Amniotic epithelial cell (primary cell): ENCODE measurements around the gene DNAH14.
"Not testable (repeated sequence)": the region's sequence is repeated elsewhere in the genome, so short reads cannot be mapped to it uniquely, and the experiment has no call there.

ENCODE experiments used
- DNase-seq: peaks from one replicate; pipeline ENCODE4 v3.0.0-alpha.2; 2010; ENCODE audit warnings: low read depth

The DNAH14 gene

DNA sequence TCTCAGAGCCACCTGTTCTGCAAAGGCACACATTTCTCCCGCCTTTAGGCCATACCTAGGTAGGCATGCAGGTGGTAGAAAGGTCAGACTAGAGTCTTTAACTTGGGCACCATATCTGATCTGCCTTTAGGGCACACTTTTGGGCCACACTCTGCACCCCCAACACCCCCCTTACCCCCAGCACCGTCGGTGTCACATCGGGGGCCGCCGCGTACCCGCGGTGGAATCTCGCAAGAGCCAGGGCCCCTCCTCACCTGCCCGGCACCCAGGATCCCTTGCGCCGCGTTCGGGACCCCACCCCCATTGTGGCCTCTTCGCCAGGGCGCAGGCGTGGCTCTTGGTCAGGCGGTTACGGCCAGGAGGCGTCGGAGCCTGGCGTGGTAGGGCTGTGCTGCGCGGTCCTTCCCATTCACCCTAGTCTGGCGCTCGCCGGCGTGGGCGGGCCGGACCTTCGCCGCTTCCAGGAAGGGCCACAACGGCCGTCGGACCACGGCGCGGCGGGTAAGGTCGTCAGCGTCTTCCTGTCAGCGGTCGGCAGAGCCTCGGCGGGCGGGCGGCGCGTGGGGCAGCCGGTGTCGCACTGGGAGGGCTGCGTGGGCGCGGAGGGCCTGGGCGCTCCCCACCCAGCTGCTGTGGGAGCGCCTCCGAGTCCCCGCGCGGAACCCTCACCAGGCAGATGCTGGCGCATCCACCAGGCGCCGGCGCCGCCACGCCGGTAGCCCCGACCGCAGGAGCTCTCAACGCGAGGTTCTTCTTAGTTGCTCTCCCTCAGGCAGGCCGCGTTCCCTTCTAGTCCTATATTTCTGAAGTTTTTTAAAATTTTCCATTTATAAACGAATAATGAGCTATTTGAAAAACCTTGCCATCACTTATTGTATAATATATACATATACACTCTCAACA lies at the start of gene DNAH14:
TSS of gene DNAH14 (plus strand) at position 341 of the 903 bp plus-strand sequence. CDS start 23,028 bp downstream, outside the sequence.
- DNase-seq = peak; percentile 73

DNA sequence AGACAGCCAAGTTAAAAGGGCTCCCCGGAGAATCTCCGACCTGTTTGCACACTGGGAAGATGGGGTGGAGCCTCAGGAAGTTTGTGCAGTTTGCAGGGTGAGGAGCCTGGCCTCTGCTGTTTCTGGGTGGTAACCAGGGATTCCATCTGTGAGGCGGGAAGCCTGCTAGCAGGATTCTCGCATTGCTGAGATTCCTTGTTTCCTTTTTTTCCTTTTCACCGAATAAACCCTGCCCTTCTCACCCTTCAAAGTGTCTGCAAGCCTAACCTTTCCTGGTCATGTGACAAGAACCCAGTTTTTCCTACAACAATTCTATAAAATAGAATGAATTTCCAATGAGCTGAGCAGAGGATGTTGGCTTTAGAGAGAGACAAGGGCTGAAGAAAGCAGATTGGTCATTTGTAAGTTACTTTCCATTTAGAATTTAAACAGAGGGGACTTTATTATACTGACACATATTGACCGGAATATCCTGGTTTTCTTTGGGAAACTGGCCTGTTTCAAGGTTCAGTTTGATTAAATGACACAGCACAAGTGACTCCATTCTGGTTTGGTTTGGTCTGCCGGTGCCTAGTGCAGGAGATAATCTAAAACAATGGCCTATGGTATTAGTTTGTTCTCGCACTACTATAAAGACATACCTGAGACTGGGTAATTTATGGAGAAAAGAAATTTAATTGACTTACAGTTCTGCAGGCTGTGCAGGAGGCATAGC lies 48.7 kb upstream of the DNAH14 start:
- DNase-seq = no peak

DNA sequence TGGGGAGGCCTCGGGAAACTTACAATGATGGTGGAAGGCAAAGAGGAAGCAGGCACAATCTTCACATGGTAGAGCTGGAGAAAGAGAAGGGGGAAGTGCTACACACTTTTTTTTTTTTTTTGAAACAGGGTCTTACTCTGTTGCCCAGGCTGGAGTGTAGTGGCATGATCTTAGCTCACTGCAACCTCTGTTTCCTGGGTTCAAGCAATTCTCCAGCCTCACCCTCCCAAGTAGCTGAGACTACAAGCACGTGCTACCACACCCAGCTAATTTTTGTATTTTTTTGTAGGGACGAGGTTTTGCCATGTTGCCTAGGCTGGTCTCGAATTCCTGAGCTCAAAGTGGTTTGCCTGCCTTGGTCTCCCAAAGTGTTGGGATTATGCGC lies 48.2 kb upstream of the DNAH14 start:
- not testable (repeated sequence) for DNase-seq

DNA sequence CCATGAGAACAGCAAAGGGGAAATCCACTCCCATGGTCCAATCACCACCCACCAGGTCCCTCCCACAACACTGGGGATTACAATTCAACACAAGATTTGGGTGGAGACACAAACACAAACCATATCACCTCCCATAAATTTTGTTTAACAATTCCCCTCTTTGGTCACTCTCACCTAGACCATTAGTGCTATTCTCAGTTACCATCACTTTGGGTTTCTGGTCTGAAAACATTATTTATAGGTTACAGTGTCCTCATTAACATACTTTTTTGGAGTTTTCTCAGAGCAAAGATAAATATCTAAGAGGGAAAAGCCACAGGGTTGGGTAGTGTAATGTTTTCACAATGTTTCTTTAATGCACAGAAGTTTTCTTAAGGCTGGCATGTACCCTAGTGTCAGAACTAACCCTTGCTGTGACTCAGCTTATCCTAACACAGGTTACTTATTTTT lies 47.7 kb upstream of the DNAH14 start:
- DNase-seq = no peak

DNA sequence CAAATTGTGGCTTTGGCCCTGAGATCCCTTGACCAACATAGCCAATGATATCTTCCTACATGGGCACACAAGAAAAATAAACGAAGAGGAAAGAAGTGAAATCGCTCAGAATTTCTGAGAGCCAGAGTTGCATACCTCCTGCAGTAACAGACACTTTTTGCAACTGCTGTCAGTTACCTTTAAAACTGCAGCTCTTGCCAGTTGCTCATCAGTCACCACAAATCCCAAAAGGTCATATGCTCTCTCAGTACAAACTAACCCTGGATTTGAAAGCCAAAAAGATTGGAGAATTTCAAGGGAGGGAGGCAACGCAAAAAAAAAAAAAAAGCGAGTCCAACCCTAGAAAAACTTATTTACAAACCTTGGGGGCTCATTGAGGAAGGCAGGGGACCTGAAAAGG lies 47.2 kb upstream of the DNAH14 start:
- no peak for DNase-seq

DNA sequence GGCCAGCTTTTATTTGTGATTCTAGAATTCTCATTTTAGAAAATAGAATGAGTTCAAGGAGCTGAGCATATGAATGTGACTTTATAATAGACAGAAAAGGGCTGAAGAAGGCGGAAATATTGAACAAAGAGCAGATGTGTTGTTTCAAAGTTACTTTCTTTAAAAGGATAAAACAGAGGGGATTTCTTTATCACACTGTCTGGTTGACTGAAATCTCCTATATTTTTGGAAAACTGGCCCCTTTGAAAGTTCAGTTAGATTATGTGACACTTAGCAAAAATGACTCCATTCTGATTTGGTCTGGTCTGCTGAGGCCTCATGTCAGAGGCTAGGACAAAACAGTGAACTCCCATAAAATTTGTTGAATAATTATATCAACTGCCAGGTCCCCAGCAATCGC lies 46.4 kb upstream of the DNAH14 start:
- DNase-seq = no peak

DNA sequence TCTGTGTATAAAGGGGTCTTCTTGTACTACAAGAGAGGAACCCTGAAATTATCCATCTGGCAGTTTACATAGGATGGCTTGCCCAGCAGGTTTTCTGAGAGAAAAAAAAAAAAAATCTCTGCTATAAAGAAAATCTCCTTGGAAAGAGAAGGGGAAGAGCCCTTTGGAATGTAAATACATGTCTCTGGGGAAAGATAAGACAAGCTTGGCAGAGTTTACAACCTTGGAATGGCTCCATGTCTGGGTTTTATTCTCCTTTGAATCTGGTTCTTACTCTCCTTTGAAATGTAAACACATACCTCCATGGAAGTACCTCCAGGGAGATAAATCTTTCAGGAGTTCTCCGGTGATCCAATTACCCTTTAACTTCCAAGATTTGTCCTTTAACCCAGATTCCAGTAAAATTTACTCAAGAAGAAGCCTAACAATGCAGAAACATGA lies 45.1 kb upstream of the DNAH14 start:
- DNase-seq = peak; percentile 95

DNA sequence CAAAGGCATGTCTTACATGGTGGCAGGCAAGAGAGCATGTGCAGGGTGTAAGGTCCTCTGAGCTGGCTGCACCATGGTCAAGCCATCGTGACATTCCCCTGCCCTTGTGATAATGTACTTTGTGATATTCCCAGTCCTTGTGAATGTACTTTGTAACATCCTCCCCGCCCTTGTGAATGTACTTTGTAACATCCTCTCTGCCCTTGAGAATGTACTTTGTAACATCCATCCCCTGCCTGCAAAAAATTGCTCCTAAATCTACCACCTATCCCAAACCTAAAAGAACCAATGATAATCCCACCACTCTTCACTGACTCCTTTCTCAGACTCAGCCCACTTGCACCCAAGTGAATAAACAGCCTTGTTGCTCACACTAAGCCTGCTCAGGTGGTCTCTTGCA lies 44.1 kb upstream of the DNAH14 start:
- DNase-seq = not testable (repeated sequence)

DNA sequence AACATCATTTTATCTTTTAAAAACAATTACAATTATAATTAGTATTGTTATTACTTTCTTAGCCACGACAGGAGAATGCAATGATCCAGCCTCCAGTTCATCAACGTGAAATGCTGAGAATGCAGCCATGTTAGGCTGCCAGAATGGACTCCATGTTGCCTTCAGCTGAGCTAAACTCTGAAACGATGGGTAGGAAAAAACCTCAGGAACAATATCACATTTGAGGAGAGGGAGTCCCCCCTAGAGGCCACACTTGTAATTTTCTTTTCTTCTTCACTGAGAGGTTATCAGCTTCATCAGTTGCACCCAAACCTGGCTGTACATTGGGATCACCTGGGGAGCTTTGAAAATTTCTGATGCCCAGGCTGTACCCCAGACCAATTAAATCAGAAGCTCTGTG lies 34.6 kb upstream of the DNAH14 start:
- DNase-seq = peak; percentile 37

DNA sequence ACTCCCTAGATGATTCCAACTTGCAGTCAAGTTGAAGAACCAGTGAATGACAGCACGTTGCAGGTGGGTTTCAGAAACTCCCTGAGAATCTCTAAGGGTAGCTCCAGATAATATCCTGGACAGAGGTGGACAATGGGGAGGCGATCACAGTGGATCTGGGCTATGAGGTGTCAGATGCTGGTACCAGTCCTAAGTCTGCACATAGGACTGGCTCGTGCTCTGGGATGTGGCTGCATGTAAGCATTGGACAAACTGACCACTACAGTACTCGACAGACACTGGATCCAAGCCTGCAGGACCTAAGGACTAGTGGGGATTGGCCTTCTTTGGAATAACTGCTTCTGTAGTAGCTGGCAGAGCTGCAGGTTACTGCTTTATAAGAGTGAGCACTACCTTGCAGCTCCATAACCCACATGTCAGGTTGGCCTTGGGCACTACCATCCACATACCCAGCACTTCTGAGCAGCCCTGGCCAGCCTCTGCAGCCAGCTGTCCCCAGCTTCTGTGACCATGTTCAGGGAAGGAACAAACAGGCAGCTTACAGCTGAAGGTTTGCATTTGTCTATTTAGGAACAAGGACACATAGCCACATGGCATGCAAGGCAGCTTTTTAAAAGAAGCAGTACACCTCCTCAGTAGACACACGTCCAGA lies 33.2 kb upstream of the DNAH14 start:
- DNase-seq = no peak

DNA sequence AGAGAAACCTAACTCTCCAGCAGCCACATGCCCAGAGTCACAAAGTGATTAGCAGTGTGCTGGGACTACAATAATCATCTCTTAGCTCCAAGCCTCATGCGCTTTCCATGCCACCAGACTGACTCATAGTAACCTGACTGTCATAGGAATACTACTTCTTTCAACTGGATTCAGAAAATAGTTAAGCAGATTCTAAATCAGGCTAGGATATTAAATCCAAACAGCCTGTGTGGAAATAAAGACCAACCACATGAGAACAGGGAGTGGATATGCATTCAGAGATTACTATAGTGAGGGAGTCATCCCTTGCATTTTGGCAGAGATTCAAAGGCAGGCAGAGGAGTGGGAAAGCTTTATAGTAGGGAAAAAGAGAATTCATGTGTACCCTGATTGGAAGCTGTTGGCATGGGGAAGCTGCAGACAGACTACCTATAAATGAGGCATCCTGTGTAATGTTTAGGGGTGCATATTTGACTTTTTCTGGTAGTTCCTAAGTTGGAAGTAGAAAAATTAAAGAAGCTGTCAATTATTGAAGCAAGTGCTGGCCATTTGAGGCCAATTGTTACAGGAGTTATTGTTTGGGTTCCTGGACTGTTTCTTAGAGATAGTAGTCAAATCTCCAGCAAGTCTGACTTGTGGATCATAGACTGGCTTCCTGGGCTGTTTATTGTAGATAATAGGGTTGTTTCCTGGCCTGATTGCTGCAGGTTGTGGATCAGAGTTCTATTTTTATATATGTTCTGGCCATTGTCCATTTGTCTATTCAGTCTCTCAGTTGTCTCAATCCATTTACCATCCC lies 31.7 kb upstream of the DNAH14 start:
- peak; percentile 37 for DNase-seq

DNA sequence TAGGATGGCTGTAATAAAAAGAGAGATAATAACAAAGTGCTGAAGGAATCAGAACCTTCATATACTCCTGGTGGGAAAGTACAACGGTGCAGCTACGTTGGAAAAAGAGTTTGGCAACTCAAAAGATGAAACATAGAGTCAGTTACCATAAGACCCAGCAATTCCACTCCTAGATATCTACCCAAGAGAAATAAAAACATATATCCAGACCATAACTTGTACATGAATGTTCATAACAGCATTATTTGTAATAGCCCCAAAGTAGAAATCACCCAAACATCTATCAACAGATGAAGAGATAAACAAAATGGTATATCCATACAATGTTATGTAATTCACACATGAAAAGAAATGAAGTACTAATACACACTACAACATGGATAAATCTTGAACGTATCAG lies 30.5 kb upstream of the DNAH14 start:
- no peak for DNase-seq

DNA sequence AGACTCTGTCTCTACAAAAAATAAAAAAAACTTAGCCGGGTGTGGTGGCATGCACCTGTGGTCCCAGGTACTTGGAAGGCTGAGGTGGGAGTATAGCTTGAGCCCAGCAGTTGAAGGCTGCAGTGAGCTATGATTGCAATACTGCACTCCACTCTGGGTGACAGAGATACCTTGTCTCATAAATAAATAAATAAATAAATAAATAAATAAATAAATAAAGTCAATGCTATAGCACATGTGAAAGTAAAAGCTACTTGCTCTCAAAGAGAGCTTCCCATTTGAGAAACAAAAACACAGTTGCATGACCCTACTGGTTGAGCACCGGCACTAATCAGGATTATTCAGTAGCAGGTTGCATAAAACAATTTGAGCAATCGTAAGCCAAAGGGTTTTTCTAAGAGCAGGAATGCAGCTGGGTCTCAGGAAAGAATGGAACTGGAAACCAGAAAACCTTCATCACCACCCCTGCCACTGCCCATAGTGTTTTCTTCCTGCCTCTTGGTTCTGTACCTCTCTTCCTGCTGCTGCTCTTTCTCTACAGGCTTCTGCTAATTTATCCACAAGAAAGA lies 29.3 kb upstream of the DNAH14 start:
- no peak for DNase-seq

DNA sequence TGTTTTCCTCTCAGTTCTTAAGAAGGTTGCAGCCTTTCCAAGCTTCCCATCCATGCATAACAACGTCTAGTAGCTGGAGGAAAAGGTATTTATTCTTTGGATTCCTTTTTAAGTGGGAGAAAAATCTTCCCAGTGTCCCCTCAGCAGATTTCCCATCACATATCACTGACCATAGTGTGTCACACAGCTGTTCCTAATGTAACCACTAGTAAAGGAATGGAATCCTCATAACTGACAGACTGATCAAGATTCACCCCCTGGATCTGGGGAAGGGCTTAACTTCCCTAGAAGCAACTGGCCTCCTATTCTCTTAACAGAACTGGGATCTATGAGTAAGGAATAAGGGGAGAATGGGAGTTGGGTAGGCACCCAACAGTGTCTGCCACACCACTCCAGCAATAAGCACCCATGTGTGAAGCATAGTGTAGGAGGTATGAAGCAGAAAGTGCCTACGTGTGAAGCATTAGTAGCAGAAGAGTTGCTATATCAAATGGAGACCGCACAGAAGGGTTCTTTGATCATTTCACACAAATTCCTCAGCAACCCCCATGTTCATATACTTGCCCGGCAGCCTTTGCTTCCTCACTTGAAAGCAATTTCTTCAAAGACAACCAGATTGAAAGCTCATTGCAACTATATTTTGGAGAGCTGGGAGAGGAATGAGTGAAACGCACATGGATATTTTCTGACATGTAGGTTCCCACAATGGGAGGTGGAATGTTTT lies 28.2 kb upstream of the DNAH14 start:
- no peak for DNase-seq

DNA sequence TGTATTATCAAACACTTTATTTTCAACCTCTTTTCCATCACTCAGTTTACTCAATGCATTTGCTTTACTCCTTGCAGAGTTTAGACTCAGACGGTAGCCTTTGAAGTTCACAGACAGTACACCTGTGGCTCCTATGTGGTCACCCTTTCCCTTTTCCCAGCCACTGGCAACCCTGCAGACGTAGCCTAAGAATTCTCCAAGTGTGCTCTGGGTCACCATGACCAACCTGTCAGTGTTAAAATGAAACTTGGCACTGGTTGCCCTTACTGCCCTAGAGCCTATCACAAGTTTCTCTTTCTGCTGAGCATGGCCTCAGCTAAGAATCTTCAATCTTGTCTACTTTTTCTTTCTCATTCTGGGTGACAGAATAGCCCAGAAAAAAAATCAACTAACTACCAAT lies 25.5 kb upstream of the DNAH14 start:
- DNase-seq = no peak

DNA sequence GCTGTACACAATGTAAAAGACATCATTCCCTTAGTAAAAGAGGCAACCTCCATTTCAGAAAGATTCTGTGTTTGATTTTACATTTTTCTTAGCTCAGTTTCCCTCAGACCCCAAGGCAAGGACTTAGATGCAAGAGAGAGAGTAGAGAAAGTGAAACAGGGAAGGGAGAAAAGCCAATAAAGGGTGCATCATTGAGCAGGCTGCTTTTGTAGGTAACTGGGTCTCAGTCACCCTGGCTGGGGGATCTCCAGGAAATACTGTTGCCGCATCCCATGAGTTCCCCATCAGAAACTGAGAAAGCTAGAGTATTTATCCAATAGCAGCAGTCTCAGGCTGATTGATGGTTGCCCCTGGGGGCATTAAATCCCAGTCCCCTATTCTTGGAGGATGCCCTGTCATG lies 23.1 kb upstream of the DNAH14 start:
- DNase-seq = no peak

DNA sequence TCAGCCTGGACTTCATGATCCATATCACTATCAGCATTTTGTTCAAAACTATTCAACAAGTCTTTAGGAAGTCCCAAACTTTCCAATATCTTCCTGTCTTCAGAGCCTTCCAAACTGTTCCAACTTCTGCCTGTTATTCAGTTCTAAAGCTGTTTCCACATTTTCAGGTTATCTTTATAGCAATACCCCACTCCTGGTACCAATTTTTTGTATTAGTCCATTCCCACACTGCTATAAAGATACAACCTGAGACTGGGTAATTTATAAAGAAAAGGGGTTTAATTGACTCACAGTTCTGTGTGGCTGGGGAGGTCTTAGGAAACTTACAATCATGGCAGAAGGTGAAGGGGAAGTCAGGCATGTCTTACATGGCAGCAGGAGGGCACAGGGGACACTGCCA lies 18.3 kb upstream of the DNAH14 start:
- DNase-seq = no peak

DNA sequence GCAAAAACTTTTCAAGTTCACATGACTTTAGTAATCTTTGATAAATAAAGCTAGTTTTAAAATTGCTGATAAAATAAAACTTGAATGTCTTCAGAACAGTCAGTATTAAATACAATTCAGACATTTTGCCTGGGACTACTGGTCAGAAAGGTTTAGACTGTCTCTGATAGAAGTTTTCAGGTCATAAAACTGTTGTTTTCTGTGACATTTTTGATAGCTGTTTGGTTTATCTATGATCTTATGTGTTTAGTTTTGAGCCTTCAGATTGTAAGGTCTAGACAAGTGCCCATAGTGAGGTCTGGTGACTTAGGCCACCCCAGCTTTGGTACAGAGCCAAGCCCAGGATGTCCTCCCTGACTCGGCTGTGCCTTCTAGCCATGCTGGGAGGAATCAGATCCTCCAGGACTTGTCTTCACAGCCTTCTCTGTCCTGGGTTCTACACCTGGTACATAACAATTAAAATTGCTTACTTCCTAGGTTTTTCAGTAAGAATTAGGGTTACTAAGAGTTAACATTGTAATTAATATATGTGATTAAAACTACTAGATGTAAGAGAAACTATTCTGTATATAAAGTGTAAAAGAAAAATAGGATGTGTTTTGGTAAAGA lies 15.1 kb upstream of the DNAH14 start:
- no peak for DNase-seq

DNA sequence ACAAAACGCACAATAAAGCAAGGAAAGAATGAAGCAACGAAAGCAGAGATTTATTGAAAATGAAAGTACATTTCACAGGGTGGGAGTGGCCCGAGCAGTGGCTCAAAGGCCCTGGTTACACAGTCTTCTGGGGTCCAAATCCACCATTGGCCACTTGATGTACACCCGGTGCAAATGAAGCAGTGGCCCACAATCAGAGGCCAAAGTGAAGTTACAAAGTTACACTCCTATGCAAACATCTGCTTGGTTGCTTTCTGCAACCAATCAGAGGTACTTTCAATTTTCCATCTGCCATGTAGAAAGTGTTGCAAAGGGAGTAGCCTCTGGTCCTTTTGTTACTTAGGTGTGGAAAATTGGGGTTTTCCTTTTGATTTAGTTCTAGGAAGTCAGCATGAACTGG lies 10.0 kb upstream of the DNAH14 start:
- DNase-seq = no peak

DNA sequence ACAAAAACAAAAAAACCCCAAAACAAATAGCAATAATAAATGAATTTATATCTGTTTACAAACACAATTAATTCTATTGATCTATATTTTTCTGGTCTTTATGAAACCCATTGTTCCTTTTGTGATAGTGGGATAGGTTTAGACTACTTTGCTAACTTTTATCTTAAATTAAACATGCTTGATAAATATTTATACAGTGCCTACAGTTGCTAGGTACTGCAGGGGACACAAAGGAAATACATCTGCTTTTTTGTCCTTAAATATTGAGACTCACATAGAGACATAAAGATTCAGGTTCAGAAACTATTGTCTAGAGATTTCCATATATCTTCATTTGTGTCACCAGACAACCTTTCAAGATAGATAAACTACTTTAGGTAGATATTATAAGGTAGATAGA lies 8.5 kb upstream of the DNAH14 start:
- no peak for DNase-seq
